HG02759 (cell line): Measurements from ENCODE around the gene ARHGEF10L.
"Not testable (repeated sequence)": the region's sequence is repeated elsewhere in the genome, so short reads cannot be mapped to it uniquely, and the experiment has no call there.

ENCODE experiments used
- ATAC-seq: cut with Tn5 transposase; IDR thresholded peaks from one replicate; pipeline ENCODE4 v1.9.1; 2021; ENCODE audit warnings: mild to moderate bottlenecking, moderate library complexity; ENCODE audit not compliant: unreplicated experiment

Gene ARHGEF10L

DNA sequence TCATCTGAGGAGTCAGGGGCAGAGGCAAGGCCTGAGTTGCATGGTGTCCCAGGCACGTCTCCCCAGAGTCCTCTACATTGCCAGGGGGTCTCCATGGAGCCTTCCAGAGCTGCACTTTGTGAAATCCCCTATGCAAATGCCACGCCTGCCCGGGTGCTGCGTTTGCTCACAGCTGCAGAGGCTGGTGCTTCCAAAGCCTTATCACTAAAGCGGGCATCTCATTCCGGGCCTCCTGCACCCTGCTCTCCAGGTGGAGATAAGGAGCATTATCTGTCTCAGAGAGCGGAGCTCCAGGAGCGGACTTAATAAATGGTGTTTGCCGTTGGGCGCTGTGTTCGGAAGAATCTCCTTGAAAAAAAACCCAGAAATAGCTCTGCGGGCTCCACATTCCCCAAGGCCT lies 189.8 kb downstream of the ARHGEF10L start:
- no peak for ATAC-seq

DNA sequence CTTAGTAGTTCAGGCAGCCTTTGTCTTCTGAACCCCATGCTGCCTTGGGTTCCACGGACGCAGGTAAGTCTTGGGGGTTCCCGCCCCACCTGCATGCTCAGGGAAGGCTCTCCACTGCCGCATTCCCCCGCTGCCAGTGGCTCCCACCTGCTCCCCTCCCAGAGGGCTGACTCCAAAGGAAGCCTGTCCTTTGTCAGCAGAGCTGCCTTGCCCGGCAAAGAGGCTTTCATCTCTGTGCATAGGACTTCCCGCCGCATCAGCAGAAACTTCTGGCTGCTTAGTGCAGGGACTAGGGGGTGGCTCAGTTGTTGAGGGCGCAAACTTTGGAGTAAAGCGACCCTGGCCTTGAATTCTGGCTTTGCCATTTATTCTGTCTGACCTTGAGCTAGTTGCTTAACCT lies 190.4 kb downstream of the ARHGEF10L start:
- ATAC-seq = no peak

DNA sequence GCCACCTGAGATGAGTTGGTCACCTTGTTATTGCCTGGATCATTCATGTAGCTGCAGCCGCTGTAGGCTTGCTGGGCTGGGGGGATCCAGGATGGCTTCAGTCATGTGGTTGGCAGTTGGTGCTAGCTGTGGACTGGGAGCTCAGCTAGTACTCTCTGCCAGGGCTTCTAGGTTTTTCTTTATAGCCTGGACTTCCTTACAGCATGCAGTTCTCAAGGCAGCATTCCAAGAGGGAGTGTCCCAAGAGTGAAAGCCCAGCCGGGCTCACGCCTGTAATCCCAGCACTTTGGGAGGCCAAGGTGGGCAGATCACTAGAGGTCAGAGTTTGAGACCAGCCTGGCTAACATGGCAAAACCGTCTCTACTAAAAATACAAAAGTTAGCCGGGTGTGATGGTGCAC lies 192.0 kb downstream of the ARHGEF10L start:
- ATAC-seq = no peak

DNA sequence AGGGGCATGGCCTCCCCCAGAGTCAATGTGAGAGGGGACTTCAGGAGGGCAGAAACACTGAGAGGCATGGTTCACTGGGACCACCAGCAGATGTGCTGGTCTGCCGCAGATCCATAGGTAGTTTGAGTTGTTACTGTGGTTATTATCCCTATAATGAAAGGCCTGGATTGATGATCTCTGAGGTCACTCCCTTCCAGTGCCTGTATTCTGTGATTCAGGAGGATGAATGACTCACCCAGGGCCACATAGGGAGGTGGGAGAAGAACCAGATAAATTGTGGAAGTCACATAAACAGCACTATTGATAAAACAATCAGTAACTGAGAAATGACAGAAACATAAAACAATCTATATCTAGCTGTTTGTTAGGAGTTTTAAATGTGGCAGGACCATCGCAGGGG lies 193.0 kb downstream of the ARHGEF10L start:
- ATAC-seq = no peak

DNA sequence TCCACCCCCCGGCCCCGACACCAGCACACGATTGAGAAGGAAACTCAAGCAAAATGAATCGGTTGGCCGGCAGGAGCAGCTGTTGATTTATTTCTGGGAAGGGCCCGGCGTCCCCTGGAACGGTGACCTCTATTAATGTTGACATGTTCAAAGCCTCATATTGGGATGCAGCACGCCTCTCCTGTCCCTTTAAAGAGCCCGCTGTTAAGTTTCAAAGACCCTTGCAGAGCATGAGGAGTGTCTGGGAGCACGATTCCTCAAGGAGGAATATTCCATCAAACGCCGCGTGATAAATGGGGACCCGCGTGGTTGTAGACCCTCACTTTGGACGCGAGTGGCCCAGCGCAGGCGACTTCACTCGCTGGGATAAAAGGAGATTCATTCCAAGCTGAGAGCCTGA lies 194.2 kb downstream of the ARHGEF10L start:
- ATAC-seq = no peak

- ATAC-seq = no peak
Measured at GRCh38 chr1:17734609-17735008, 195.1 kb downstream of the ARHGEF10L start.

GRCh38 chr1:17735348-17735747 lies 195.8 kb downstream of the ARHGEF10L start:
- no peak for ATAC-seq

DNA sequence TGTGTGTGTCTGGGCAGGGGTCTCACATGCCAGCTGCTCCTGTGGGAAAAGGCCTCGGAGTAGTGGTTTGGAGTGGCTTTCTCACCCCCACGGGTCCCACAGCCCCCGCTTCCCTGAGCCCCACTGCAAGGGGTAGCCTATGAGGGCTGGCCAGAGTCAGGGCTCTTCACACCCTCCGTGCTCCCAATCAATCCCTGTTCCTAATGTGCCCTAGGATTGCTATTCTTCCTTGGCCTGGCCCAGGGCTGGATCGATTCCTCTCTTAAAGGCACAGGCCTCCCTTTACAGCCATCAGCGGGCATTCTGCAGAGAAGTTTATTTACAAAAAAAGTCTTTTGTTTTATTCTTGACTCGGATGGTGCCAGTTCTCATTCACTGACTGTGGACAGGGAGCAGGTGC lies 196.3 kb downstream of the ARHGEF10L start:
- ATAC-seq = no peak

DNA sequence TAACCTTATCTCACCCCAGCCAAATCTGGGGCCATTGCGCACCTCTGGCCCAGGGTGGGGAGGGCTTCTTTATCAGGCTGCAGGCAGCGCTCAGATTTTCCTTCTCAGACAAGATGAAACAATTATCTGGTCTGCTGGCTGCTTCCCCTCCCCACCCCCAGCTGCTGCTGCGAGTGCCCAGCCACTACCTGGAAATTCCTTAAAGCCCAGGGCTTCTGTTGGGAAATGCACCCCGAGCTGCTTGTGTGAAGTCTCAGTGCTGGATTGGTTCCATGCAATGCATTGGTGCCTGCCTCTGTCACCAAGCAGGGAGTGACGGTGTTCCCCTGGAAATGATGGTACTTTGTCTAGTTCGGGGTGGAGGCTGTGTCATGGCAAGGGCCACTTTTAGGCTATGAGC lies 197.1 kb downstream of the ARHGEF10L start:
- no peak for ATAC-seq

- ATAC-seq = no peak
Measured at GRCh38 chr1:17739050-17739449, 199.6 kb downstream of the ARHGEF10L start.

DNA sequence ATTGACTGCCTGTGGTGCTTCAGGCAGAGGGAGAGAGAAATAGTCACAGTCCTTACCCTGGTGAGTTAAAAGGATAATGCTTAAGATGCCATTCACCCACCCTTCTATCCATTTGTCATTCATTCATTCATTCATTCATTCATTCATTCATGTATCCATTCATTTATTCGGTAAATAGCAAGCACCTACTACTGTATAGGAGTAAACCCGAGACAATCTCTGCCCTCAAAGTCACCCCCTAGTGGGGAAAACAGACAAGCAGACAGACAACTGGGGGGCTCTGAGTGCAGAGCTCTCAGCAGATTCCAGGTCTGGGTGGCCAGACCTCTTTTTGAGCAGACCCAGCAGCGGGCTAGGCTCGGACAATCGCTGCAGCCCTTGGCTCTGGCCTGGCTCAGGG lies 201.6 kb downstream of the ARHGEF10L start:
- ATAC-seq = no peak

GRCh38 chr1:17742583-17742982 lies 203.1 kb downstream of the ARHGEF10L start:
- ATAC-seq = no peak

- no peak for ATAC-seq
Measured at GRCh38 chr1:17743008-17743647, 203.6 kb downstream of the ARHGEF10L start.

DNA sequence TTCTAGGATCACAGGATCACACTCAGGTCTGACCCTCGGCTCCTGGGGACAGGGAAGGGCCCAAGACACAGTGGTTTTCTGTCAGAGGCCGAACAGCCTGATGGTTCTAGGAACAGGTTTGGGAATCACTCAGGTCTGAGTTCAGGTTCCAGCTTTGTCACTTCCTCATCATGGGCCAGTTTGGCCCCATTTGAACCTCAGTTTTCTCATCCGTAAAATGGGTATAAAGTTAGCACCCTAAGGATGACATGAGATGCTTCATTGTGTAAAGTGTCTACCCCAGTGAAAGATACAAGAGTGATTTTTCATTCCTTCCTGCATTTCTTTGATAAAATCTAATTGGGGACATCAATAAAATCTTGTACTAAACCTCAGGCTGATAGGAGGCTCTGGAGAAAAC lies 204.4 kb downstream of the ARHGEF10L start:
- no peak for ATAC-seq

- ATAC-seq = no peak
Measured at GRCh38 chr1:17744666-17745478, 205.4 kb downstream of the ARHGEF10L start.

DNA sequence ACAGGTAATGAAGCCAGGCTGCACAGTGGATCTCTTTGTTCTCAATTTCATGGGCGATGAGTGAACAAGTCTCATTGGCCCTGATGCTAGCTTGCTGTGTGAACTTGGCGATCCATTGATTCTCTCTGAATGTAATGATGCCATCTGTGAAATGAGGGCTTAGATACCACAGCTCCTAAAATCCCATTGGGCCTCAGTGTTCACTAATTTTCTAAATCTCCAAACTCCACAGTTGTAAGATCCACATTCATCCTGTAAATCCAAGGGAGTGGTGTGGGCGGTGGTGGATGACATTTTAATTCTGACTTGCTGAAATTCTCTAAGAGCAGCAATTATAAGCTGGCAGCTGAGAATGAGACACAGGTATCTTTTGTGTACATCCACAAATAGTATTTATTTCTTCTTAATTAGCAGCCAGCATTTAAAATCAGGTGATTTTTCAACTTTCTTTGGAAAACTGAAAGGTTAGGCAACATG lies 206.0 kb downstream of the ARHGEF10L start:
- ATAC-seq = no peak

GRCh38 chr1:17746281-17746680 lies 206.8 kb downstream of the ARHGEF10L start:
- ATAC-seq = not testable (repeated sequence)

- no peak for ATAC-seq
Measured at GRCh38 chr1:17746920-17747319, 207.4 kb downstream of the ARHGEF10L start.
